Gastrocnemius medialis (tissue), 4 donors: ENCODE measurements around the gene SSBP4.

ENCODE experiments used
- CTCF ChIP-seq, 5 experiments: fragments of 450-650 bp in 3 of 5; fragments of 200-600 bp in 2 of 5; sonication (generic) in 2 of 5; IDR thresholded peaks in 4 of 5; conservative IDR thresholded peaks in 1 of 5; 1 replicate in 4 of 5; 2 replicates in 1 of 5; pipeline ENCODE4 v1.5.1; 2016 to 2019; ENCODE audit warnings: antibody characterized with exemption in 5 of 5, mild to moderate bottlenecking in 3 of 5, moderate library complexity in 3 of 5
- POLR2A ChIP-seq, 2 donors: fragments of 450-650 bp; IDR thresholded peaks; one replicate each; pipeline ENCODE4 v1.6.1; 2017; ENCODE audit warnings: antibody characterized with exemption in 2 of 2, mild to moderate bottlenecking in 2 of 2, moderate library complexity in 2 of 2

- no peak for TF ChIP-seq POLR2A (IDR thresholded peaks at IDR 0.05)
- no peak for TF ChIP-seq CTCF (IDR thresholded peaks at IDR 0.05 in 4 of 5, conservative IDR thresholded peaks at IDR 0.05 in 1 of 5)
These were observed 37.8 kb downstream of the SSBP4 start for GRCh38 chr19:18456974-18457373.
